Measurements from ENCODE around the gene MYB.

MYB gene

GRCh38 chr6:135196739-135197510 lies 15.8 kb downstream of the MYB start:
- TF ChIP-seq CTCF (conservative IDR thresholded peaks at IDR 0.05; ENCODE audit: low read depth, low read length): no peak
- H3K4me3 ChIP-seq (ENCODE audit: low read depth, low read length): no peak overlapping the region

GRCh38 chr6:135202836-135203235 lies 21.7 kb downstream of the MYB start:
- DNase-seq (ENCODE audit: low read depth): no peak
- H3K4me3 ChIP-seq (ENCODE audit: low read depth, low read length): no peak overlapping the region
- TF ChIP-seq CTCF (conservative IDR thresholded peaks at IDR 0.05; ENCODE audit: low read depth, low read length): no peak

More at GRCh38 chr6:135196739-135197510, 15.8 kb downstream of the MYB start:
- DNase-seq (ENCODE audit: low read depth): peak; percentile 19

- H3K4me3 ChIP-seq (ENCODE audit: low read depth, low read length): no peak overlapping the region
- no peak for DNase-seq (ENCODE audit: low read depth)
- no peak for TF ChIP-seq CTCF (conservative IDR thresholded peaks at IDR 0.05; ENCODE audit: low read depth, low read length)
These were observed 23.8 kb downstream of the MYB start for GRCh38 chr6:135204951-135205350.

- no peak overlapping the region for H3K4me3 ChIP-seq (ENCODE audit: low read depth, low read length)
- DNase-seq (ENCODE audit: low read depth): no peak
- TF ChIP-seq CTCF (conservative IDR thresholded peaks at IDR 0.05; ENCODE audit: low read depth, low read length): no peak
These were observed 28.7 kb downstream of the MYB start for GRCh38 chr6:135209803-135210202.

- no peak for DNase-seq (ENCODE audit: low read depth)
- TF ChIP-seq CTCF (conservative IDR thresholded peaks at IDR 0.05; ENCODE audit: low read depth, low read length): no peak
These were observed 29.7 kb downstream of the MYB start for GRCh38 chr6:135210632-135211305.

DNA sequence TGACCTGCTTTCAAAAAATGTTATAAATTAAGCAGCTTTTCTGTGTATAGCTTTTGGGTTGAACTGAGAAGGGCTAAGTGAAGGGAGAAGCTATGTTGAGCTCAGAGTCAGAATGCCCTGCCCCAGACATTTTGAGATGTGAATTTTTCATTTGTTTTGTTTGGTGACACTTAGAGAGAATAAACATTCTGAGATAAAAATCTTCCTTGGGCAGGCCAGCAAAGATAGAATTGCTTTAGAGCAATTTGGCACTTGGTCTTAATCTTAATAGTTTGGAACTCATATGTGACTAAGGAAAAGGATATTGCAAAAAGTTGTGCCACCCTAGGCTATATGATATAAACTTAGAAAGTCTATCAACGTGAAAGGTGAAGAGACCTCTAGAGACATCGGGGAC lies 30.2 kb downstream of the MYB start:
- TF ChIP-seq CTCF (conservative IDR thresholded peaks at IDR 0.05; ENCODE audit: low read depth, low read length): no peak
- no peak overlapping the region for H3K4me3 ChIP-seq (ENCODE audit: low read depth, low read length)

More at GRCh38 chr6:135210632-135211305, 29.7 kb downstream of the MYB start:
- no peak overlapping the region for H3K4me3 ChIP-seq (ENCODE audit: low read depth, low read length)

More for the DNA sequence above, 30.2 kb downstream of the MYB start:
- DNase-seq (ENCODE audit: low read depth): no peak
